Stimulated activated memory B cell treated with anti-CD40 and anti-IgM and Interleukin-4, amounts not matched to agents 10 μg/mL and 1 μg/mL and 100 μg/mL, for 72 hours (primary cell): ENCODE results near the gene MYO15B.

Experiments used
- ATAC-seq: fragments of 150-1000 bp; cut with Tn5 transposase; 2 replicates; pipeline ENCODE4 v1.10.0; 2021
- H3K27ac Mint-ChIP-seq: one replicate; pipeline ENCODE4 v1.8.0; 2022; ENCODE audit warnings: mild to moderate bottlenecking, mixed read lengths
- H3K27me3 Mint-ChIP-seq: one replicate; pipeline ENCODE4 v1.8.0; 2022; ENCODE audit warnings: mixed read lengths
- H3K36me3 Mint-ChIP-seq: one replicate; pipeline ENCODE4 v1.8.0; 2022; ENCODE audit warnings: mixed read lengths
- H3K4me1 Mint-ChIP-seq: one replicate; pipeline ENCODE4 v1.8.0; 2022; ENCODE audit warnings: mixed read lengths
- H3K4me3 Mint-ChIP-seq: one replicate; pipeline ENCODE4 v1.8.0; 2022; ENCODE audit warnings: mild to moderate bottlenecking, moderate library complexity, mixed read lengths
- H3K9me3 Mint-ChIP-seq: one replicate; pipeline ENCODE4 v1.8.0; 2022; ENCODE audit warnings: mixed read lengths

MYO15B gene

DNA sequence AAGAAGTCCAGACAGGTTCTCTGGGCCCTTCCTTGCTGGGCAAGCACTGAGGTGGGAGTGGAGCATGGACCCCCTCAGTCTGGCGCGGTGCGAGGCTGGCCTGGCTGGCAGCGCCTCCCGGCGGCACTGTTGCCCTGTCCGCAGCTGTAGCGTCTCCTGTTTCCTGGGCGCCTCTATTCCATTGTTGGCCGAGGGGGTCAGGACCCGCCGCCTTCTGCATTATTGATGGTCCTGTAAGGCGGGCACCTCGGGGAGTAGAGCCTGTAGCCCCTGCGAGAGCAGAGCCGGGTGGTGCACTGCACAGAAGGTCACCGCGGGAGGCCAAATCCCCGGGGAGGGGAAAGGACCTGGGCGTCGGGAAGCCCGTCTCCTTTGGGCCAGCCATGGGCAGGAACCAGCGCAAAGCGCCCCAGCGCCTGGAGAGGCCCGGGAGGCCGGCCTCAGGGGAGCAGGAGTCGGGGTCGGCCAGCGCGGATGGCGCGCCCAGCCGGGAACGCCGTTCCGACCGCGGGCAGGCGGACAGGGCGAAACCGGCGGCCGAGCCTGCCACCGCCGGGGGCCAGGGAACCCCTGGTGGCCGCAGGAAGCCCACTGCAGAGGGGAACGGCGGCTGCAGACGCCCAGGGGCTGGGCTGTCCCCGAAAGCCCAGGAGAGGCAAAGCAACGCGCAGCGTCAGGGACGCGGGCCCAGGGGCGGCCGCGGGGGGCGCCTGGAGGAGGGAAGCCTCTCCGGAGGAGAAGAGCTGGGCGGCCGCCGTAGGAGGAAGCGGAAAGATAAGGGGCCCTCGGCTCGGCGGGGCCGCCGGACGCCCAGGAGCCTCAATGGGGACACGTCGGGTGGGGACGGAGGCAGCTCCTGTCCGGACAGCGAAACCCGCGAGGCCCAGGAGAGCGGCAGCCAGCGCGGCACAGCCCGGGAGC is at the start of gene MYO15B:
Gene MYO15B, plus strand, starts transcription at position 126 of the 921 bp plus-strand sequence. Its CDS starts 258 bp downstream, at position 384.
- peaks cover 20% of the 10 kb centered on the region for H3K4me1 Mint-ChIP-seq
- peak; percentile 47 for ATAC-seq
- no peaks in the 10 kb centered on the region for H3K9me3 Mint-ChIP-seq
- H3K36me3 Mint-ChIP-seq: no peaks in the 10 kb centered on the region
- H3K27me3 Mint-ChIP-seq: no peaks in the 10 kb centered on the region
- peak within 1 kb of the TSS; percentile 81 for H3K4me3 Mint-ChIP-seq
- H3K27ac Mint-ChIP-seq: peak within 1 kb of the TSS; percentile 66

DNA sequence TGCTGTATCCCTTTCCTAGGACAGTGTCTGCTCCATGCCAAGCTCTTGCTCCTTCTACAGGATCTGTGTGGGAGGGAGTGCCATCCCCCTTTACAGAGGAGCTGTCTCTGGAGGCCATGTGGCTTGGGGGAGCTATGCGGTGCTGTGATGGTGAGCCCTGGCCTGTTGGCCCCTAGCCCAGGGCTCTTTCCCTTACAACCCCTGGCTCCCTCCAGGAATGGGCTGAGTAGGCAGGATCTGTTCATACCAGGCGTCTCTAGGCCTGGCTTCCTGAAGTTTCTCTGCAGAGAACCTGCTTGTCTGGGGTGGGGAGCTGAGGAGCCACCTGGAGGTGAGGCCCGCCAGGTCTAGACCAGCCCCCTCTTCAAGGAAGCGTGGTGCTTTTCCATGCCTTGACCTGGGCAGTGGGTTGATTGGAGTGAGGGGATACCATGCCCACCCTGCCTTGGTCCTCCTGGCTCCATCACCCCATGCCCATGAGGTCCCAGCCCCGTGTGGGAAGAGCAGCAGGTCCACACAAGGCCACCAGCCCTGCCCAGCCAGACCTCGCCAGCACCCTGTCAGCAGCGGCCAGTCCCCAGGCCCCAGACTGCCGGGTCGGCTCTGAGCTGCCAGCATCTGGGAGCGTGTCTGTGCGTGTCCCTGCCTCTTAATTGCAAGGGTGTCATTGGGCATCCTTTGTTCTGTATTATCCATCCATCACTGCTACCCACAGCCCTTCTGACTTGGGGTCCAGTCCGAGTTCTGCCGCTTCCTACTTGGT is 47.5 kb upstream of the MYO15B start:
- Mint-ChIP-seq H3K4me3 (no peak overlapping the region), H3K9me3 (no peaks in the 10 kb centered on the region), H3K27me3 (no peaks in the 10 kb centered on the region), H3K27ac (no peak overlapping the region), H3K36me3 (no peaks in the 10 kb centered on the region), H3K4me1 (peaks cover 8% of the 10 kb centered on the region)
- ATAC-seq: no peak

DNA sequence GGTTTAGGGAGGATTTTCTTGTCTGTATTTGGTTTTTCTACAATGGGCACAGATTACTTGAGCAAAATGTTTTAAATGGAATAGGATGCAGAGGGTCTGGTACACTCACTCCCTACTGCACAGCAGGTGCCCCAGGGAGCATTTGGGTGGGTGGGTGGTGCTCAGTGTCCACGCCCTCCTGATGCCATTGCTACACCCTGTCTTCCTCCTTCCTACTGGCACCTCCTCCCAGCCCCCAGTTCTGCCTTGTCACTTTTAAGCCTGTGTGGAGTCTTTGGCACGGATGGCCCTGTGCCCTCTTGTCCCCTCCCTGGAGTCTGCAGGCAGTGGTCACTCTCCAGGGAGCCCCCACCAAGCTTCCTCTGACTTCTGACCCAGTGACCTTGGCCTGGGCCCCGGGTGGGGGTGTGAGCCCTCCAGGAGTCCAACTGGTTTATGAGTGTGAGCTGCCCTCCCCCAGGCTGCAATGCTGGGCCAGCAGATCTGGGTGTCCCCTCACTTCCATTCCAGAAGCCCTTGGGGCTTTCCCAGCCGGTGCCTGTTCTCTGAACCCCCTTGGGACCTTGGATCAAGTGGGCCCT is 46.6 kb upstream of the MYO15B start:
- H3K27me3 Mint-ChIP-seq: no peaks in the 10 kb centered on the region
- no peak overlapping the region for H3K27ac Mint-ChIP-seq
- H3K4me3 Mint-ChIP-seq: no peak overlapping the region
- H3K9me3 Mint-ChIP-seq: no peaks in the 10 kb centered on the region
- H3K4me1 Mint-ChIP-seq: no peaks in the 10 kb centered on the region
- no peaks in the 10 kb centered on the region for H3K36me3 Mint-ChIP-seq
- ATAC-seq: no peak

DNA sequence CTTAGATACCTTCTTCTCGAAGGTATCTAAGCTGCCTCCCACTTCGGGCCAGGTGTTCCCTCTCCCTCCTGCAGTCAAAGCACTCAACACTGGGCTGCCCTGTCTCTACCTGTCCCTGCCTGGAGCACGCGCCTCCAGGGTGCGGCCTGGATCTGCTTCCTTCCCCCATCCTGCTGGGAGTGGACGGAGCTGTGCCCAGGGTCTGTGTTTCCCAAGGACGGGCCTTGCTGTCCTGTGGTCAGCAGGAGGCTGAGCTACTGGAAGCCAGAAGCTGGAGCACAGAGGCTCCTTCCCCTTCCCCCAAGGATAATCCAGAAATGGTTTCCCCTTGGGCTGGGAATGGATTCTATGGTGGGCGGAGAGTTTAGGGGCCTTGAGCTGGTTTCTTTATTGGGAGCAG is 45.4 kb upstream of the MYO15B start:
- Mint-ChIP-seq H3K4me1 (no peaks in the 10 kb centered on the region), H3K27ac (no peak overlapping the region), H3K36me3 (no peaks in the 10 kb centered on the region), H3K9me3 (no peaks in the 10 kb centered on the region), H3K4me3 (no peak overlapping the region), H3K27me3 (no peaks in the 10 kb centered on the region)
- ATAC-seq: no peak

DNA sequence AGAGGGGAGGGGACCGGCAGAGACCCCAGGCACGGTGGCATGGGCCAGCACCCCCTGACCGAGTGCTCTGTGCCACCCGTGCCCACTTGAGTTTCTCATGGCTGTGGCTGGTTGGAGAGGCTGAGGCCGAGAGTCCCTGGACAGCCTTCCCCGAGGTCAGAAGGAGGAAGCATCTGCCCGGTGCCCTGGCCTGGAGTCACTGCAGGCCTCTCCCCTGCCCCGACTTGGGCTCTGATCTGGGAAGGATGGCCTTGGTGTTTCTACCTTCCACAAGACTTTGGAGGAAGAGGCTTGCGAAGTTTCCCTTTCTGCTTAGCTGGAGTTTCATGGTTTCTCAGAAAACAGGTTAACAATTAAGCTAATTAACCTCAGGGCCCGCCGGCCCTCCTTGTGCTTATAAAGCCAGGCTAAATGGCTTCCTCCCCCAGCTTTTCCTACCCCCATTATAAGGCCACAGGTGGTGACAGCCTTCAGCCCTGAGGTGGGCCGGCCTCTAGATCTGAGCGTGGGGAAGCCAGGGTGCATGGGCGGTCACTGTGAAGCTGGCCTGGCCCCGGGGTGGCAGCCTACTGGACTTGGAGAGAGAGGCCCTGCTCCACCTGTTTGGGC is 44.8 kb upstream of the MYO15B start:
- ATAC-seq: no peak
- H3K4me3 Mint-ChIP-seq: no peak overlapping the region
- H3K27me3 Mint-ChIP-seq: no peaks in the 10 kb centered on the region
- H3K27ac Mint-ChIP-seq: no peak overlapping the region
- no peaks in the 10 kb centered on the region for H3K4me1 Mint-ChIP-seq
- H3K36me3 Mint-ChIP-seq: no peaks in the 10 kb centered on the region
- H3K9me3 Mint-ChIP-seq: no peaks in the 10 kb centered on the region

DNA sequence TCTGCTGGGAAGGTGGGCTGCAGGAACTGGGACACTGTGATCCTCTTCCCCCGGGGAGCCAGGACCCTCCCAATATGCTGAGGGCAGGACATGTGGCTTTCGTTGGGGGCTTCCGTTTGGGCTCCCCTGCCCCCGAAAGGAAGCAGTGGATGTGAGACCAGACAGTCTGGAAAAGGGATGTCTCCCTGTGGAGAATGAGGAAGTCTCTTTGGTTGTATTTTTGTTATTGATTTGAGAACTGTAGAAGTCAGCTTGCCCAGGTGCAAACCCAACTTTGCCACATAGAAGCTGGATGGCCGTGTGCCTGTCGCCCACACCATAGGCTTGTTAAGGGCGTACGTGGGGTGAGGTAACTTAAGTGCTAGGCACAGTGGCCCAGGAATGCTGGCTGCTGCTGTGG is 43.4 kb upstream of the MYO15B start:
- Mint-ChIP-seq H3K36me3 (no peaks in the 10 kb centered on the region), H3K9me3 (no peaks in the 10 kb centered on the region), H3K4me1 (no peaks in the 10 kb centered on the region), H3K27me3 (no peaks in the 10 kb centered on the region), H3K4me3 (no peak overlapping the region), H3K27ac (no peak overlapping the region)
- no peak for ATAC-seq

DNA sequence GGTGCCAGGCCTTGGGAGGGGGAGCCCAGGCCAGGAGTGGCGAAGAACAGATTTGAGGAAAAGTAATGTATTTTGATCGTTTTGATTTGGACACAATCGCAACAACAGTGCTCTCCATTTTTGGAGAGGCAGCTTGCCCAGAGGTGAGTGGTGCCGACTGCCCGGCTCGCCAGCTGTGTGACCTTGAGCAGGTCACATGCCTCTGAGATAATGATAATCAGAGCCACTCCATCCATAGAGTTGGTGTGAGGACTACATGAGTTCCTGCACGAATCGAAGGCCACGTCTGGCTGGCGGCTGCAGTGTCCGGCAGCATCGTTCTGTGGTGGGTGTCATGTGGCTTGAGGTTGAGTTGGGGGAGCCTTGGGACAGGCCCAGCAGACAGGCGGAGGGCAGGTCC is 41.4 kb upstream of the MYO15B start:
- H3K4me1 Mint-ChIP-seq: no peaks in the 10 kb centered on the region
- no peak overlapping the region for H3K27ac Mint-ChIP-seq
- no peaks in the 10 kb centered on the region for H3K36me3 Mint-ChIP-seq
- H3K9me3 Mint-ChIP-seq: no peaks in the 10 kb centered on the region
- no peaks in the 10 kb centered on the region for H3K27me3 Mint-ChIP-seq
- ATAC-seq: no peak
- H3K4me3 Mint-ChIP-seq: no peak overlapping the region

DNA sequence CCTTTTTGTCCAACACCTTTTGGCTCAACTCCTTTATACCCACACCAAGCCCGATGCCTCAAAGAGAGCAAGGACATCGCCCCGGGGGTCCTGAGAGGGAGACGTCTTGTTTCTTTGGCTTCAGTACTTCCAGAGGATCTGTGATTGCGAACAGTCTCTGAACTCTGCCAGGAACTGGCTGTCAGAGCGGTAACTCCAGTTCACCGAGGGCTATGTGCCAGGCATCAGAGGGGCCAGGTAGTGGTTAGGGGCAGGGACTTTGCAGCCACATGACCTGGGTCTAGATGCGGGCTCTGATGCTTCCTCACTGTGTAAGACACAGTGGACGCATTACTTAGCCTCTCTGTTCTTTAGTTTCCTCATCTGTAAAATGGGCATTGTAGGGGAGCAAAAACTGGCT is 40.5 kb upstream of the MYO15B start:
- Mint-ChIP-seq H3K9me3 (no peaks in the 10 kb centered on the region), H3K27ac (no peak overlapping the region), H3K4me1 (no peaks in the 10 kb centered on the region), H3K36me3 (no peaks in the 10 kb centered on the region), H3K4me3 (no peak overlapping the region), H3K27me3 (no peaks in the 10 kb centered on the region)
- no peak for ATAC-seq

DNA sequence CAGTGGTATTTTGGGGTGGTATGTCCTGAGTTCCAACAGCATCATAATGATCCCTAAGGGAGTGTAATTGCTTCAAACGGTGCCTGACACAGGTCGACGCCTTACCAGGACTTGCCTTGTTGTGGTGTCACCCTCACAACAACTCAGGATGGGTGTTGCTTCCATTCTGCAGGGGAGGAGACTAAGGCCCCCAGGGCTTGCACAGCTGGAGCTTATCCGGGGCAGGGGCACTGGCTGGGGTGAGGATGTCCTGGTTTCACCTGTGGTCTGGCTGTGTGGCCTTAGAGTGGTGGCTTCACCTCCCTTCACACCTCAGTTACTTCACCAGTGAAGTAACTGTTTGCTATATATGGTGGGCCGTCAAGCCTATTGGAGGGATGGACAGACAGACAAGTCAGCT is 38.8 kb upstream of the MYO15B start:
- Mint-ChIP-seq H3K27ac (no peak overlapping the region), H3K27me3 (no peaks in the 10 kb centered on the region), H3K4me1 (no peaks in the 10 kb centered on the region), H3K36me3 (no peaks in the 10 kb centered on the region), H3K9me3 (no peaks in the 10 kb centered on the region), H3K4me3 (no peak overlapping the region)
- ATAC-seq: no peak

DNA sequence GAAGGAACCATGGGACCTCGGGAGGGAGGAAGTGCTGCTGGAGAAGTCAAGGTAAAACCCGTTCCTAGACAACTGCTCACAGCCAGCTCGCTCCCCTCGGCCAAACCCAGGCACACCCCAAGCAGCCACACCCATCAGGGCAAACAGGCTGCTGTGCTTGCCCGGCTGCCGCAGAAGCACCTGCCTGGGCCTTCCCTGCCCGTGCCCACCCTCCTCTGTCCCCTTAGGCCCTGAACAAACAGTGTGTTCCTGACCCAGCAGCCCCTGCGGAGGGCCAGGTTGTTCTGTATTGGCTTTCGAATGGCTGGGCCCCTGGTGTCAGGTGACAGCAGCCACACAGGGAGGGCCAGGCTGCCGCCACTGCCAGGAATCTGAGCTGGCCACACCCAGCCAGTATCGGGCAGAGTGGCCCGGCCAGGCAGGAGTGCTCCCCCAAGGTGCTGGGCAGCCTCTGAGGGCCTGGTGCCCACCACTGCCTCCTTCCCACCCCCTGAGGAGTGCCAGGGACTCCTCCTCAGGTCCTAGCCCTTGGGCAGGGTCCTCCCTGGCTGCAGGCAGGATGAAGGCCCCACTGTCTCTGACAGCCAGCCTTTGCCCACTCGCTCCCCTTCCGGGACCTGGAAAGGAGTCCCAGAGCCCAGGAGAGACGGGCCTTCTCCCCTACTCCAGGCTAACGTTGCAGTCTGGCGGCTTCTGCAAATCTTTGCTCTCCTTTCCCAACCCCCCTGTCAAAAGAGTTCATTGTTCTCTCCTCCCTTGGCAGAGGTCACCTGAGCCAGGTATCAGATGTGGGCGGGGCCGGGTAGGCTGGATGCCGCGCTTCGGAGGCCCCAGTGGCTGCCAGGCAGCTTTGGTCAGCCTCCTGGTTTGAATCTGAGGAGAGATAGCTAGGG is 38.1 kb upstream of the MYO15B start:
- H3K4me1 Mint-ChIP-seq: no peaks in the 10 kb centered on the region
- no peak overlapping the region for H3K4me3 Mint-ChIP-seq
- peak; percentile 16 for ATAC-seq
- H3K9me3 Mint-ChIP-seq: no peaks in the 10 kb centered on the region
- no peak overlapping the region for H3K27ac Mint-ChIP-seq
- H3K36me3 Mint-ChIP-seq: no peaks in the 10 kb centered on the region
- H3K27me3 Mint-ChIP-seq: no peaks in the 10 kb centered on the region

DNA sequence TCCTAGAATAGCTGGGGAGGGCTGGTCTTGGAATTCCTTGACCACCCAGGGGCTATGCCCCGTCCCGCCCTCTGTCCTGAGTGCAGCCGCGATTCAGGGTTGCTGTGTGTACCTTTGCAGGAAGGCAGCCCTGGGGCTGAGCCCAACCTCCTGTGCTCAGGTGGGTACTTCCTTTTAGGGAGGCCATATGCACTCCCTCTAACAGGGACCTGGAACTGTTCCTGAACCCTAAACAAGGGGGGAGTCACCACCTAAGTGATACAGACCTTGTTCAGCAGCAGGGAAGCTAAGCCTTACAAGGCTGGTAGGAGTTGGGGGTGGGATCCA is 37.5 kb upstream of the MYO15B start:
- H3K4me1 Mint-ChIP-seq: no peaks in the 10 kb centered on the region
- no peaks in the 10 kb centered on the region for H3K27me3 Mint-ChIP-seq
- H3K4me3 Mint-ChIP-seq: no peak overlapping the region
- ATAC-seq: no peak
- no peaks in the 10 kb centered on the region for H3K9me3 Mint-ChIP-seq
- no peak overlapping the region for H3K27ac Mint-ChIP-seq
- no peaks in the 10 kb centered on the region for H3K36me3 Mint-ChIP-seq

DNA sequence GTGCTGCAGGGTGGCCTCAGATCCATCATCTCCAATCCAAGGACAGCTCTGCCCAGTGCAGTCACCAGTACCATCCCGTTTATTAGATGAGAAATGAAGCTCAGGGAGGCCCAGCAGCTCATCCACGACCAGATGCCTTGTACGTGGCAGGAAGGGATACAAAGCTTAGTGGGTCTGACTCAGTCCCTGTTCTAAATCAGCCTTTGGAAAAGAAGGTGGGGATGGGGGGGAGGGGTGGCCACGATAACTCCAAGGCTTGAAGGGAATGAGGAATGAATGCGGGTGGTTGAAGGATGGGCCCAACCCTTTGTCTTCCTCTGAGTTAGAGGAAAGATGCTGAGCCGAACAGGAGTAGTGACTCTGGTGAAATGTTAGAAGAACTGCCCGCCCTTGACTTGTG is 36.3 kb upstream of the MYO15B start:
- H3K4me3 Mint-ChIP-seq: no peak overlapping the region
- no peaks in the 10 kb centered on the region for H3K27me3 Mint-ChIP-seq
- H3K36me3 Mint-ChIP-seq: no peaks in the 10 kb centered on the region
- no peak for ATAC-seq
- no peaks in the 10 kb centered on the region for H3K4me1 Mint-ChIP-seq
- H3K9me3 Mint-ChIP-seq: no peaks in the 10 kb centered on the region
- no peak overlapping the region for H3K27ac Mint-ChIP-seq

DNA sequence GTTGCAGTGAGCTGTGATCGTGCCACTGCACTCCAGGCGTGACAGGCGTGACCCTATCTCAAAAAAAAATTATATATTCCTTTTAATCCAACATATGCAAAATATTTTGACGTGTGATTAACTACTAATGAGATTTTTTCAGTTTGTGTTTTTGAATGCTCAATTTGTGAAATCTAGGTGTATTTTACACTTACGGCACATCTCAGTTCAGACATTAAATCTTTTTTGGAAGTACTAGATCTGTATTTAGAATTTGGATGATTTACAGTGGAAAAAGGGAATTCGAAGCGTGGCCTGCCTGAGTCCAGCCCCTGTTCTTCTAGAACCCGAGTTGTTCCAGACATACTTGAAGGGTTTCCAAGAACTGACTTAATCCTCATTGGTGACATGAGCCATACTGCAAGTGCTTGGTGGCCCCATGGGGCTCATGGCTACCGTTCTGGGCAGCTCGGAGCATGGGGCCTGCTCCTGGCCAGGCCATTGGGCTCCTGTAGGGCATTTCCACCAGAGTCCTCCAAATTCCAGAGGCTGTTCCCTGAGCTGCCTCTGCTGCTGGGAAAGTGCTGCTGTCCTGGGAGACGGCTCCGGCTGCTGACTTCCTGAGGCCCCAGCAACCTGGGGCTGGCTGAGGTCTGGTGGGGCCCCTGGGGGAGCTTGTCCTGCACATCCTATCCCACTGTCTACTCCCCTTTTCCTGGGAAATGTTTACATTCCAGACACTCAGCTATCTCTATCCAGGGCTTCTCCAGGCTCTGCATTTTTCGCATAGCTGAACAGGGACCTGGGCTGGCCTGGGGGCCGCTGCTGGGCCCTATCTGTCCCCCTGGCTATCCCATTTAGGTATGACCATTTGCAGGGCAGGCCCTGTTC is 34.9 kb upstream of the MYO15B start:
- ATAC-seq: no peak
- Mint-ChIP-seq H3K4me1 (no peaks in the 10 kb centered on the region), H3K9me3 (no peaks in the 10 kb centered on the region), H3K27me3 (no peaks in the 10 kb centered on the region), H3K36me3 (no peaks in the 10 kb centered on the region), H3K4me3 (no peak overlapping the region), H3K27ac (no peak overlapping the region)
